GM21576 (cell line): ENCODE measurements around the gene SUSD4.

Source experiments
- ATAC-seq: cut with Tn5 transposase; IDR thresholded peaks from one replicate; pipeline ENCODE4 v1.9.1; 2021; ENCODE audit warnings: mild to moderate bottlenecking, moderate library complexity; ENCODE audit not compliant: unreplicated experiment

Gene SUSD4

DNA sequence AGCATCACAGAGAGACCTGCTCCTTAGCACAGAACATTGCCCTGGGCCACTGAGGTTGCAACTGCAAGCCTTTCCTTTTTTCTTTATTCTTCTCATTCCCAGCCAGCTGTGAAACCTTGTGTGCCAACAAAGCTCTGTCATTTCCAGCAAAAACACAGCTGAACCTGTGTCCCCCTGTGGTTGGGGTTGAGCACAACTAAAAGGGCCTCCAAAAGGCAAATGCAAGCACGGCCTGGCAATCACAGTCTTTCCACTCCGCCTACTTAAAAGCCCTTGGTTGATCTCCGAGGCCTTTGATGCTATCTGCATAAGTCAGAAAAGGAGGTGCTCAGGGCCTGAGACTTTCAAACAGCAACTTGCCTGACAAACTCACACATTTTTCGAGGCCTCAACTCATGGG lies 32.7 kb downstream of the SUSD4 start:
- no peak for ATAC-seq

DNA sequence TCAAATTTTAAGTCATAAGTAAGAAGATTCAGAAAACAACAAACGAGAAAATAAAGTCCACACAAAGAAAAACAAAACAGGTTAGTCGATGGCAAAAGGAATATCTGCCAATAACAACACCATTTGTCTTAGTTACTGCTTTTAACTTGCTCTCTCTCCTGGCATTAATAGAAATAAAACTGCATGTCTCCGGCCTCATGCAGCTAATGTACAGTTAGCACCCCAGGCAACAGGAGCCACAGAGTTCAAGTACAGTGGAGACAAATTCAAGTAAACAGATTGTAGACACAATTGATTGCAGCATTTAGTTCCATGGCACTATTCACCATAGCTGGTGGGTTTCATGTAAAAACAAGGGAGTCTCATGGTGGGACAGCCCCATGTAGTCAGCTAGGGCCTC lies 33.5 kb downstream of the SUSD4 start:
- no peak for ATAC-seq

DNA sequence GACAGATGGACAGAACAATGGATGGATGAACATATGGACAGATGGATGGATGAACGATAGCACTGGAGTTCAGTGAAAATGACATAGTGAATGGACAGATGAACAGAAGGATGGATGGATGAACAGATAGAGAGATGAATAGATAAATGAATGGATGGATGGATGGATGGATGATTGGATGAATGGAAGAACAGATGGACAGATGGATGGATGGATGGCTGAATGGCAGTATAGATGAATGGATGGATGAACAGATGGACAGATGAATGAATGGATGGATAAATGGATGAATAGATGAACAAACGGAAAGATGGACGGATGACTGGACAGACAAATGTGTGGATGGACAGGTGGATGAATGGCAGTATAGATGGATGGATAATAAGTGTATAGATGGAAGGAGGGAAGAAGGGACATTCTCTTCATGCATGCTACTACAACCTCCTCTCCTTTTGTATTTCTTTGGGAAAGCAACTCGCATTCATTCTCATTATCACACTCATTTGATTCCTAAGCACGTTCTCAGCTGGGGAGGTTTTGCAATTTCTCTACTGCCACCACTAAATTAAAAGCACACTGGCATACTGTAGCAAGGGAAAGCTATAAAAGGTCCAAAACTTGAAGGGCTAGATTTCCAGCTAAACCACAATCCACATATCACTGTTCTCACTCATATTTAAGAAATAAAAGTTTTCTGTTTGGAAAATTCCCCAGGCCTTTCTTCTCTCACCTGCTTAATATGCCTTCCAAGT lies 34.1 kb downstream of the SUSD4 start:
- ATAC-seq = no peak

DNA sequence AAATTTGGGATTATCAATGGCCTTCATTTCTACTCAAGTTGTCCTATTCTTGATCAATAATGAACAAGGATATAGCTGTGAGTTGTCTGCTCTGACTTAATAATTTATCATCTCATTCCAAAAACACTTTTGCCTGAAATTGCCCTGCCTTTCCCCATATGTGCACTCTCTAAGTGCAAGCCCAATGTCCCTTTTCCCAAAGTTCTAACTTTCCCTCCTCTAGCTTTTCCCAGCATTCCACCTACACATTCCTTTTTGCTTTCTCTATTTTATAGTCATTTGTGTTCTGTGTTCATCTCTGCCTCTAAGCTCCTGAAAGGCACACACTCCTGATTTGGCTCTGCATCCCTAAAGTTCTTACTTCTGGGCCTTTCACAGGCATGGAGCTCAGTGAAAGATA lies 34.7 kb downstream of the SUSD4 start:
- ATAC-seq = no peak

DNA sequence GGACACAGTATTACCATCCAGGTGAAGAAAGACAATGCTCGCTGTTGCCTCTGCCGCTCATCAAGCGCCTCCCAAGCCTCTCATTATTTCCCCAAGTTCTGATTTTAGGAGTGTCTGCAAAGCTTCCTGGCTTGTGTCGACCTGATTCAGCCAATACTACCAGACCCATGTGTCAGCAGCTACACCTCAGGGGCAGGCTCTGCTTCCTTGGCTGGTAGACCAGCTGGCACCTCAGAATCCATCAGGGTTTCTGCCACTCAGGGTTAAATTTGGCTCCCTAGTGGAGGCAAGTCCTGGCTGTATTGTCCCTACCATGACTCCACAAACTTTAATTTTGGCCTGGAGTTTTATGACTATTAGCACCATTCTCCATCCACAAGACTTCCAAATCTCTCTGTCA lies 35.4 kb downstream of the SUSD4 start:
- ATAC-seq = no peak

DNA sequence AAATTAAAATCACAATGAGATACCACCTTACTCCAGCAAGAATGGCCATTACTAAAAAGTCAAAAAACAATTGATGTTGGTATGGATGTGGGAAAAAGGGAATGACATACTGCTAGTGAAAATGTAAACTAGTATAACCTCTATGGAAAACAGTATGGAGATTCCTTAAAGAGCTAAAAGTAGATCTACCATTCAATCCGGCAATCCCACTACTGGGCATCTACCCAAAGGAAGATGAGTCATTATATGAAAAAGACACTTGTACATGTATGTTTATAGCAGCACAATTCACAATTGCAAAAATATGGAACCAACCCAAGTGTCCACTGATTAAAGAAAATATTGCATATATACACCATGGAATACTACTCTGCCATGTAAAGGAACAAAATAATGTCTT lies 37.2 kb downstream of the SUSD4 start:
- ATAC-seq = no peak

DNA sequence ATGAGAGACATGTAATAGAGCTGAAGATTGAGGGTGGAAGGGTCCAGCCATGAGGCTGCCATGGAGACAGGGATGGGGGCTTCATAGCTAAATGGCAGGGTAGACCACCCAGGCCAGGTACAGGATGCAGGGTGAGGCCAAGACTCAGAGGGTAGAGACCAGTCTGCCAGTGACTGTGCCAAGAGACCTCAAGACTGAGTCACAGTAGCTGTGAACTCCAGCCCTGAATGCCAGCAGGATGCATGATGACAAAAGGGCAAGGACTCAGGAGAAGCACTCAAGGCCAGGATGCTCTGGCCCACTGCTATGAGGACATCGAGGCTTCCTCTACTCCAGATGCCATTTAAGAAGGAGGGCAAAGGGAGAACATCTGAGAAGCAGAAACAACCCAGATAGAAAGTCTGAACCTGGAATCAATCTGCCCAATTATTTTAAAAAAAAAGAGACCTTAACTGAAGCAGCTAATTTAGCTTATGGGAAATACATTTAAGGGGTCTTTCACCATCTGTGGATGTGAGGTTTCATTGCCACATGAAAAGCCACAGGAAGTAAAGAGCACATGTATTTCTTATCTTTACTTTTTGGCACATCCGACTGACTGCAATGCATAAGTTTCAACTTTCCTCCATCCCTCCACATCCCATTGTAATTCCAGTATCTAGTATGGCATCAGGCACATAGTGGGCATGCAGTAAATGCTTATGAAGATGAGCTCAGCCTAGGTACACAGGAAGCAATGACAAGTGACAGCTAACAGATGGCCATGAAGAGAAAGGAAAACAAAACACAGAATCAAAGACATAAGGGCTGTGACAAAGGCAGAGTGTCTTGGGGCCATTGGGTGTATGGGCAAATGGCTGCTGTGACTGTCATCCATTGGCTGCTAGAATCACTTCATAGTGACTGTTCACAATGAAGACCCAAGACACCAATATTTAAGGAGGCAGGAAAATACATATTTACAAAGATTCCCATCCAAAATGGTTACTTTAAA lies 40.2 kb downstream of the SUSD4 start:
- no peak for ATAC-seq

DNA sequence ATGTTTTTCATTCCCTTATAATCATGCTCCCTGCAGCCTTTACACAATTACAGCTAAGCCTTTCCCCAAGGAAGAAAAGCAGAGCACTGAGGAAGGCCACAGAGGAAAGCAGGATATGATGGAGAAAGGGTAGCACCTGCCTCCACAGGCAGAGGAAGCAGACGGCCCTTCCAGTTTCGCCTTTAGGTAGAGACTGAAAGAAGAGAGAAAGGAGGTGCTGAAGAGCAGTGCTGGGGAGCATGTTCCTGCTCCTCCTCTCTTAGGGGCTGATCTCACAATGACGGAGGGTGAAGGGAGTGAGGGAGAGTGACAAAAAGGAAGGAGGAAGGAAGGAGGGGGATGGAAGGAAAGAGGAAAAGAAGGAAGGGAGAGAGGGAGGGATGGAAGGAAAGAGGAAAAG lies 41.1 kb downstream of the SUSD4 start:
- no peak for ATAC-seq

DNA sequence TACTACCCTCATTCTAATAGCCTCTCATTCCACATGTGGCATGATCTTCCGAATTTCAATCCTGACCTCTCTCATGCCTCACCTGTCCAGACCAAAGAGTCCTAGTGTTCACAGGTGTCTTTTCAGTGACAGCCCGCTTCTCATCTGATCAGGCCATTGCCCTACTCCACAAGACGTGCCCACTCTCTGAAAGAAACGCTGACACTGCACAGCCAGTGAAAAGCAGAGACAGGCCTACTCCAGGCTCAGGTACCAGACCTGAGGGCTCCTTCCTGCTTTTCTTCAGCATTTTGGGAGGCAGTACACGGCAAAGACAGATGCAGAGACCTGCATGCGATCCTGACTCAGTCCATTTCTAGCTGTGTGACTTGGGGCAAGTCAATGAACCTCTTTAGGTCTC lies 43.0 kb downstream of the SUSD4 start:
- no peak for ATAC-seq

DNA sequence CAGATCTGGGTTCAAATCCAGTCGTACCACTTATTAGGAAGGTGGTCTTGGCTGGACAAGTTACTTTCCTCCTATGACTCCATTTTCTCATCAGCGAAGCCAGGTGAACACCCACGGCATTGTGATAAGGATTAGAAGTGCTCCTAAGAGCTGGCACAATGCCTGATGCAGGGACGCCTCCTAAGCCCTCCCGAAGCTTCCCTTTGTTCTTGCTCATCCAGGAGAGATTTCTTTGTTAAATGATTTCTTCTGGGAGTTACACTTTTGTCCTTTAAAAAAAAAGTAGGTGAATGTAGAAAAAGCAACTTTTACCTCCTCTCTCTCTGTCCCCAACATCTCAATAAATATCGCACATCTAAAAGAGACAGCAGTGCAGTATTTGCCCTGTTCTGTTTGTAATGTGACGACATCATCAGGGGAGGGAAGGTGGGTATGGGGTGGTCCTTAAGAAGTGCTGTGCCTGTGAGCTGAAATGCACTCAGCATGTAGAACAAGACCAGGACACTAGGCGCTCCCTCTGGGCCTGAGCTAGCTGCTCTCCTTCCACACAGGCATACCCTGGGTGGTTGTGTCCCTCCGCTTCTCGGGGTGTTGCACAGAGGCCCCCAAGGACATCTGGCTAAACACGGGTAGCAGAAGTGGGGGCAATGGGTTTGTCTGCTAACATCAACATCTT lies 43.9 kb downstream of the SUSD4 start:
- no peak for ATAC-seq

DNA sequence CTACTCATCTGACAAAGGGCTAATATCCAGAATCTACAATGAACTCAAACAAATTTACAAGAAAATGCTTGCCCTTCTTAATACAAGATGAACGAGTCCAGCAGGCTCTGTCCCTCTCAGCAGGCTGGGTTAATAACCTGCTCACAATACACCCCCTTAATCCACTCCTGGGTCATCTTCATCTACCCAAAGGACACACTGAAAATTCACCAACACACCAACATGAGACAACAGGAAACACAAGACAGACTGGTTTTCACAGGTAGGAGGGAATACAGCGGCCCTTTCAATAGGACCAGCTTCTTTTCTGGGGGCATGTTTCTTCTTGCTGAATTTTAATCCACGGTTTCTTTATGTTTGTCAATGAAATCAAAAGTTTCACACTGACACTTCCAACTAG lies 44.6 kb downstream of the SUSD4 start:
- ATAC-seq = no peak

DNA sequence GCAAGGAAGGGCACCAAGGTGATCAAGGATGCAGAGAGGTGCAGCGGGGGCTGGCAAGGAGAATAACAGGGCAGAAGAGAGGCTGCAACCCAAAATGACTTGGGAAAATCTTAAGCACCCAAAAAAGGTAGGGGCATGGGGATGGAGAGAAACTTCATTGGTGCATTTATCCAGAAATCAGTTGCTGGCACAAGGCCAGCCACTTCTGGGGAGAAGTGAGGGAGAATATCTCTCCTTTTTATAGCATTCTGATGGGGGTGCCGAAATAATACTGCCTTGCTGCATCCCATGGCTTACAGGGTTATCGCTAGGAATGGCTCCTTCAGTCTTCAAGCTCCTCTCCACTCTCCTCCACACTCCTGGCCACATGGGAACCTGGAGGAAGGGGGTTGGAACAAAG lies 47.9 kb downstream of the SUSD4 start:
- ATAC-seq = no peak

DNA sequence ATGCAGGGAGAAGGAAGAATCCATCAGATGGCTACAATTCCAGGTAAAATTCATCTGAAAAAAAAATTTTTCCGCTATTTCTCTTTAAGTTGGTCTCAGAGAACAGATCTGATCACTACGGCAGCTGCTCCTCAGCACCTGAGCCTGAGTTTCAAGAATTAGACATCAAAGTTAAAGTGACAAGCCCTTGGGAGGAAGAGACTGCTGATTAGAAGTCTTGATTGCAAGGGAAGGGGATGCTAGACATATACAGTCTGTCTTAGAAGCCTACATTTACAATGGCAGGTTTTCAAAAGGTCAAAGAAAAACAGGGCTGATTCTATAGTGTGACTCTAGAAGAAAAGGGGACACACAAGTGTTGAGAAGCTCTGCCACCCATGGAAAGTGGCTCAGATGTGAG lies 48.3 kb downstream of the SUSD4 start:
- no peak for ATAC-seq

DNA sequence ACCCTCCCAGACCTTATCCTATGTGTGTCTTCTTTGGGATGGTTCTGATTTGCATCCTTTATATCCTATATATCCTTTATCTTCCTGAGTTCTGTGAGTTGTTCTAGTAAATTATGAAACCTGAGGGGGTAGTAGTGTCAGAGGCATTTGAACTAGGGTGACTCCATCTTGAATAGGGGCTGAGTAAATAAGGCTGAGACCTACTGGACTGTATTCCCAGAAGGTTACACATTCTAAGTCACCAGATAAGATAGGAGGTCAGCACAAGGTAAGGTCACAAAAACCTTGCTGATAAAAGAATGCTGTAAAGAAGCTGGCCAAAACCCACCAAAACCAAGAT lies 50.6 kb downstream of the SUSD4 start:
- no peak for ATAC-seq

DNA sequence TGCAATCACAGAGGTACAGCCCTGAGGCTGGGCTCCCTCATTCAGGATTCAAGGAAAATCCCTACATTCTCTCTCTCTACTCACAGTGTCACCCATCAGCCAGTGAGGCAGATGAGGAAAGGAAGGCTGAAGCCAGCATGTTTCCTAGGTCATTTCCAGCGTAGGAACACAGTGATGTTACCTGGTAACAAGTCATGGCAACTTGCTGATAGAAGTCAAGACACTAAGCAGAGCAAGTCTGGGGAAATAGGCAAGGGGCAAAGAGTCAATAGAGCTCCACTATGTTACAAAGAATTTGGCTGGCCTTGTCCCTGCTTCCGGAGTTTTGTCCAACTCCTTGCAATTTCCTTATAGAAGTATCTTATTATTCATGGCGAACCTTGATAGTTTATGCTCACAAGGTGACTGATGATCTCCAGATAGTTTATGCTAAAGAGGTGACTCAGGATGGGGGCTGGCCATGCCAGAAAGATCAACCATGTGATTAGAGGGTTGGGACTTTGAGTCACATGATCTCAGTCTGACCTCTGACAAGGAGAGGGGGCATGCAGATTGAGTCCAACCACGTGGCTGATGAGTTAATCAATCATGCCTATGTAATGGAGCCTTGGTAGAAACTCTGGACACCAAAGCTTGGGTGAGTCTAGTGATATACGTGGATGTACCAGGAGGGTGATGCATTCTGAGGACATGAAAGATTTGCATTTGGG lies 51.1 kb downstream of the SUSD4 start:
- ATAC-seq = no peak

DNA sequence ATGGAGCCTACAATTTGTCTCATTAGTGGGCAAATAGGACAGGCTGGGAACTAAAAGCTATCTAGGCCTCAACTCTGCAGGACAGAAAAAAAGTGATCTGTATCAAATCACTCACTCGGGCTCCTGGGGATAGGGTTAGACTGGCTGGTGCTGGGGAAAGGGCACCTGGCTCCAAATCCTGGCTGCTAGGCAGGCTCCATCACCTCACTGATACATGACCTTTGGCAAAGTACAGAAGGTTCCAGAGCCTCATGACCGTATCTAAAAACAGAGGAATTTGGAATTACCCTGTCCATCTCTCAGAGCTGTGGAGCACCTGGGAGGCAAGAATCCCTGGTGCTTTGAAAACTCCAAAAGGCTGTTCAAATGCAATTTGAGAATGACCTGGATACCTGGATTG lies 51.7 kb downstream of the SUSD4 start:
- no peak for ATAC-seq

DNA sequence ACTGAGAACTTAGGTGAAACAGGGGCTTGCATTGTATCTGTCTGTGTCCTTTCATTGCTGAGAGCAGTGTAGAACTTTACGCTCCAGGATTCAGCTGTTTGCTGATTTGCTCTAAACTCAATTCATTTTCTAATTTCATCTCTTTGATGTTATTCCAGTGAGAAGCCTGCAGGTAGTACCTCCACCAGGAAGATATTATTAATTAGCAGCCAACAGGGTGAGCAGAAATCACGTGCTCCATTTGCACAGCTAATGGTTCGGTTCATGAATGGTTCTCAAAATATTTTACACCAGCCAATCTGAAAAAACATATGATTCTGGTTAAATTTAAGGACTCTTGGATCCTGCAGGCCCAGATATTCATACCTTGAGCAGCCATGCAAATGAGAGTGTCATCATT lies 52.1 kb downstream of the SUSD4 start:
- ATAC-seq = no peak

DNA sequence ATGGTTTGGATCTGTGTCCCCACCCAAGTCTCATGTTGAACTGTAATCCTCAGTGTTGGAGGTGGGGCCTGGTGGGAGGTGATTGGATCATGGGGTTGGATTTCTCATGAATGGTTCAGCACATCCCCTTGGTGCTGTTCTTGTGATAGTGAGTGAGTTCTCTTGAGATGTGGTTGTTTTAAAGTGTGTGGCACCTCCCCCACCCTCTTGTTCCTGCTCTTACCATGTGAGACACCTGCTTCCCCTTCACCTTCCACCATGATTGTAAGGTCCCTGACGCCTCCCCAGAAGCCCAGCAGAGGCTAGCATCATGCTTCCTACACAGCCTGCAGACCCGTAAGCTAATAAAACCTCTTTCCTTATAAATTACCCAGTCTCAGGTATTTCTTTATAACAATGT lies 55.8 kb downstream of the SUSD4 start:
- no peak for ATAC-seq

DNA sequence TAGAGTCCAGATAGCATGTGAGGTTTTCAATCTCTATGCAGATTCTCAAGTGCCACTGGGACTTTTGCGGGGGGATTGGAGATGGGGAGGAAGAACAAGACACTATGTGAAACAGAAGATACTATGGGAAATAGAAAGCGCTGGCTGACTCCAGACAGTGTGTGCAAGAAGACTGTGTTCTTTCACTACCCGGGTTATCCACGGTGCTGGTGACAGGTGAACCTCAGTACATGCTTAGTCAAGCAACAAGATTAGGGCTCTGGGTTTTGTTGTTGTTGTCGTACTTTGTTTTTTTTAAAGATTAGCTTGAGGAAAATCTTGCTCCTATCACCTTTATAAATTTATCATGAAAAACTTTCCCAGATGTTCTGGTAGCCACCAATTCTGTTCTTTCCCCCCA lies 56.4 kb downstream of the SUSD4 start:
- no peak for ATAC-seq

DNA sequence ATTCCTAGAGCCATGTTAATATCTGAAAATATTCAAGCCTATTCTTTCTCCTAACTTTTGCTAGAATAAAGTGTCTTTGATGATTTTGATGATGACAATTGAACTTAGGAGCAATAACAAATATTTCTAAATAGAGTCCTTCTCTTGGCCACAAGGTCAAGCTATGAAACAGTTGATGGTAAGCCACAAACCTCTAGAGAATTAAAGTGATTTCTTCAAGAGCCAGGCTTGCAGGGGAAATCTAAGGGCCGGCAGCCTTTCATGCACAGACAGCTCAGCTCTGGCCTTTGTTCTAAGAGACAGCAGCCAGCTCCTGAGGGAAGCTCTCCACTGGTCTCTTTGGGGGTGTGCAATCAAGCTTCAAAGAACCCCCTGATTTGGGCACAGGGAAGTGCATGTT lies 59.0 kb downstream of the SUSD4 start:
- no peak for ATAC-seq

DNA sequence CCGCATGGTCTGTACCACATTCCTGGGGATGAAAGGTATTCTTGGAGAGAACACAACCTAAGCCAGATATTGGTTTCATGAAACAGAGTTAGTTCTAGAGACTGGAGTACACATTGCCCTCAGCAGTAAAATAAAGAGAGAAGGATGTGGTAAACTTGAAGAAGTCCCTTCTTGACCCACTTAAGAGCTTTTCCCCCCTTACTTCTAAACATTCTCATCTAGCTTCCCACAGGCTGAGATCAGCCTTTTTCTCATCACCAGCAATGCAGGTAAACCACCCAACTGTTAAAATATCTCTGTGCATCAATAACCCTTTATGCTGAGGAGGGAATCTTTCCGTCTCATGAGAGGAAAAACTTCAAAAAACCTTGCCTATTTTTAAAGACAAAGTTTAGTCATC lies 62.6 kb downstream of the SUSD4 start:
- no peak for ATAC-seq
